Spleen (tissue), 11 donors: ENCODE results near the gene OXER1. TPM values are rescaled to one million over a fixed set of nuclear protein-coding genes. Genes with fewer than 3 reads are reported as not detected.

Experiments used
- DNase-seq: peaks from one replicate; pipeline ENCODE4 v3.0.0-alpha.2; 2020
- H3K27ac ChIP-seq, 8 donors: fragments of 200-600 bp; sonication (generic) in 7 of 8; 1 replicate in 4 of 8; 2 replicates in 4 of 8; pipeline versions ENCODE4 v1.5.0 to v1.8.0; 2016 to 2021; ENCODE audit warnings: inconsistent platforms in 4 of 8, mild to moderate bottlenecking in 4 of 8, moderate library complexity in 1 of 8
- H3K27me3 ChIP-seq, 7 donors: fragments of 200-600 bp; sonication (generic) in 6 of 7; replicated peaks in 1 of 7; 1 replicate in 4 of 7; 2 replicates in 3 of 7; pipeline versions ENCODE4 v1.5.0 to v1.8.0; 2016 to 2021; ENCODE audit warnings: inconsistent platforms in 3 of 7, mild to moderate bottlenecking in 1 of 7
- H3K36me3 ChIP-seq, 6 donors: fragments of 200-600 bp; sonication (generic) in 5 of 6; 1 replicate in 4 of 6; 2 replicates in 2 of 6; pipeline versions ENCODE4 v1.5.0 to v1.8.0; 2016 to 2021; ENCODE audit warnings: inconsistent platforms in 2 of 6
- H3K4me1 ChIP-seq, 6 donors: fragments of 200-600 bp; sonication (generic) in 5 of 6; 1 replicate in 3 of 6; 2 replicates in 3 of 6; pipeline versions ENCODE4 v1.5.0 to v1.8.0; 2016 to 2021; ENCODE audit warnings: inconsistent platforms in 3 of 6
- H3K4me3 ChIP-seq, 8 donors: fragments of 200-600 bp; sonication (generic) in 7 of 8; 1 replicate in 4 of 8; 2 replicates in 4 of 8; pipeline versions ENCODE4 v1.5.0 to v1.8.0; 2016 to 2021; ENCODE audit warnings: inconsistent platforms in 4 of 8, mild to moderate bottlenecking in 4 of 8, moderate library complexity in 2 of 8
- H3K9me3 ChIP-seq, 8 donors: fragments of 200-600 bp; sonication (generic) in 7 of 8; 1 replicate in 4 of 8; 2 replicates in 4 of 8; pipeline versions ENCODE4 v1.5.0 to v1.8.0; 2016 to 2021; ENCODE audit warnings: inconsistent platforms in 4 of 8
- CTCF ChIP-seq, 11 experiments: fragments of 200-600 bp in 7 of 11; fragments of 450-650 bp in 4 of 11; sonication (generic) in 4 of 11; IDR thresholded peaks in 8 of 11; conservative IDR thresholded peaks in 3 of 11; 1 replicate in 7 of 11; 2 replicates in 4 of 11; pipeline versions ENCODE4 v1.4.0 to v1.8.0; 2016 to 2021; ENCODE audit warnings: antibody characterized with exemption in 11 of 11, inconsistent platforms in 4 of 11, mild to moderate bottlenecking in 1 of 11
- POLR2A ChIP-seq, 3 donors: fragments of 450-650 bp; IDR thresholded peaks; one replicate each; pipeline ENCODE4 v1.5.1; 2017; ENCODE audit warnings: antibody characterized with exemption in 3 of 3, mild to moderate bottlenecking in 1 of 3
- POLR2AphosphoS5 ChIP-seq, 3 donors: sonication (generic); formaldehyde crosslinking; IDR thresholded peaks; one replicate each; pipeline ENCODE4 v1.5.1; 2017; ENCODE audit warnings: antibody characterized with exemption in 3 of 3
- WGBS, 5 donors: extraction: QIAGEN DNeasy Blood & Tissue Kit in 3 of 5; methylation state at CpG; one replicate each; pipeline versions ENCODE4 v1.1.5 to v1.1.7; 2013 to 2018; 5-methylcytosine and 5-hydroxymethylcytosine counted together
- intact Hi-C: fragments of 100-400 bp; cut with DNase I; formaldehyde crosslinking; loops from one replicate; pipeline ENCODE4 v1.15.0; 2023; ENCODE audit warnings: low total_unique reads
- polyA plus RNA-seq, 3 donors: library from polyadenylated mRNA; stranded (reverse); fragments of 200-250 nt; gene quantifications; one replicate each; pipeline ENCODE4 v1.2.1, GENCODE V29; 2013
- small RNA-seq, 4 donors: library from RNA; depleted of rRNA; stranded (forward); fragments of <200 nt; gene quantifications; one replicate each; pipeline ENCODE3, GENCODE V24; 2016
- total RNA-seq, 7 donors: library from RNA; depleted of rRNA in 3 of 7; stranded (reverse); fragments of >200 nt in 3 of 7; fragmentation: NEBNext Ultra II Directional in 4 of 7; extraction: Animal tissue kit (Norgen Biotek cat#: 25700) in 4 of 7; gene quantifications; one replicate each; pipeline versions ENCODE4 v1.1.0 to v1.2.1, GENCODE V29; 2016 to 2021
- donor health status: healthy with polysubstance abuse.
- donor health status: DM: no; HTN: no; CAD: no; lungs with moderate emphysema.
- donor health status: DM: no; HTN: no; CAD: no.
- donor health status: Bipolar disorder and iron deficiency.
- donor health status: healthy.
- donor health status: DM: no; HTN: no; CAD: no.
- donor health status: DM: yes; HTN: yes; CAD: no.

Gene OXER1
- total and polyA plus RNA-seq, 10 donors = 1.3 to 6.3 (median 3.3) TPM

DNA sequence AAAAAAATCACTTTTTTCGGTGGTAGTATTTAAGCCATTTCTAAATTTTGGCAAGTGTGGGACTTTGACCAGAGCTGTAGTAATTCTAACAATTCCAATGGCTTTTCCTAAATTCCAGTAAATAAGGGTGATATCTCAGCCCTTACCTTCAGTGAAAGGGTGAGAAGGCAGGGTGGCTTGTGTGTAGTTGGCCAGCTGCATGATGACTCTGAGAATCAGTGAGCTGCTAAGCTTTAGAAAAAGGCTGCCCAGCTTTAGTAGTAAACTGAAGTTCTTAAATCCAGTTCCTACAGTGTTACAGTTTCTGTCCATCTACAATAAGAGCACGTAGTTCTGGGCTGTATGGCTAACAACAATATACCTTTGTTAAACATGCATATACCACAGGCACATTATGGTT, 42.0 kb downstream of the OXER1 start:
- DNase-seq = no peak
- intact Hi-C loops = no loop called here
- TF ChIP-seq CTCF (IDR thresholded peaks at IDR 0.05 in 8 of 11, conservative IDR thresholded peaks at IDR 0.05 in 3 of 11) (no peak), POLR2AphosphoS5 (IDR thresholded peaks at IDR 0.05) (no peak), POLR2A (IDR thresholded peaks at IDR 0.05) (no peak)
- Histone ChIP-seq H3K4me1 (peaks cover 0 to 19% (median 0%) of the 10 kb centered on the region in 6 donors), H3K9me3 (no peaks in the 10 kb centered on the region), H3K36me3 (peaks cover 0 to 26% (median 0%) of the 10 kb centered on the region in 6 donors), H3K27ac (no peak overlapping the region), H3K27me3 (no peaks in the 10 kb centered on the region), H3K4me3 (no peak overlapping the region)
- WGBS, 5 donors = 88 to 96% (median 89%) methylated on average over 2 of the region's 2 CpGs

DNA sequence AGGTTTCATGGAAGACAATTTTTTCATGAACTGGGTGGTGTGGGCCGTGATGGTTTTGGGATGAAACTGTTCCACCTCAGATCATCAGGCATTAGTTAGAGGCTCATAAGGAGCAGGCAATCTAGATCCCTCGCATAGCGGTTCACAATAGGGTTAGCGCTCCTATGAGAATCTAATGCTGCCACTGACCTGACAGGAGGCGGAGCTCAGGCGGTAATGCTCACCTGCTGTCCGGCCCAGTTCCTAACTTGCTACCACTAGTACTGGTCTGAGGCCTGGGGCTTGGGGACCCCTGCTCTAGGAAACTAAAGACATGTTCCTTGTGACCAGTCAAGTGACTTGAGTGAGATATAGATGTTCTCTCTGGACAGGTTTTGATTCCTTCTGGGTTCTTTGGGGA, 49.2 kb downstream of the OXER1 start:
- Histone ChIP-seq H3K27me3 (no peaks in the 10 kb centered on the region), H3K9me3 (no peaks in the 10 kb centered on the region), H3K4me3 (no peak overlapping the region), H3K4me1 (no peaks in the 10 kb centered on the region), H3K36me3 (peaks cover 0 to 9% (median under 1%) of the 10 kb centered on the region in 6 donors), H3K27ac (no peak overlapping the region)
- TF ChIP-seq CTCF (IDR thresholded peaks at IDR 0.05 in 8 of 11, conservative IDR thresholded peaks at IDR 0.05 in 3 of 11) (no peak), POLR2AphosphoS5 (IDR thresholded peaks at IDR 0.05) (no peak), POLR2A (IDR thresholded peaks at IDR 0.05) (no peak)
- intact Hi-C loops = no loop called here
- DNase-seq = no peak
- 93 to 99% (median 97%) methylated on average over 7 of the region's 7 CpGs for WGBS, 5 donors

GRCh38 chr2:42713920-42714319, 50.0 kb downstream of the OXER1 start:
- H3K36me3 ChIP-seq = peaks cover 0 to 13% (median 4%) of the 10 kb centered on the region in 6 donors
- H3K4me3 ChIP-seq = no peak overlapping the region
- WGBS, 5 donors = 68 to 76% (median 72%) methylated on average over 4 of the region's 4 CpGs
- no peak for DNase-seq
- no peak overlapping the region for H3K27ac ChIP-seq
- intact Hi-C loops = no loop called here
- no peaks in the 10 kb centered on the region for H3K9me3 ChIP-seq
- H3K4me1 ChIP-seq = no peaks in the 10 kb centered on the region
- H3K27me3 ChIP-seq = no peaks in the 10 kb centered on the region
- TF ChIP-seq POLR2A (IDR thresholded peaks at IDR 0.05) (no peak), POLR2AphosphoS5 (IDR thresholded peaks at IDR 0.05) (no peak), CTCF (IDR thresholded peaks at IDR 0.05 in 8 of 11, conservative IDR thresholded peaks at IDR 0.05 in 3 of 11) (no peak)

- no peak for TF ChIP-seq POLR2AphosphoS5 (IDR thresholded peaks at IDR 0.05)
- no peaks in the 10 kb centered on the region for H3K4me1 ChIP-seq
- WGBS, 5 donors = 88 to 98% (median 93%) methylated on average over 2 of the region's 2 CpGs
- no peaks in the 10 kb centered on the region for H3K9me3 ChIP-seq
- intact Hi-C loops = no loop called here
- peaks cover 0 to 23% (median 4%) of the 10 kb centered on the region in 6 donors for H3K36me3 ChIP-seq
- no peaks in the 10 kb centered on the region for H3K27me3 ChIP-seq
- no peak overlapping the region for H3K4me3 ChIP-seq
- no peak overlapping the region for H3K27ac ChIP-seq
- no peak for DNase-seq
Observed at GRCh38 chr2:42712934-42713333, 51.0 kb downstream of the OXER1 start.

Small RNAs within 50 kb of the gene (small RNA-seq; reads per million reads assigned to genes)
- 0 reads per million in 4 donors for gene RNU6-137P

Other genes with a start within 250 kb of the OXER1 start
- gene MTA3, start 195.5 kb downstream of the OXER1 start, total RNA-seq = 10 to 100 TPM; 23.3 to 42.9 (median 28.8) TPM
- gene MTA3, start 195.5 kb downstream of the OXER1 start, polyA plus RNA-seq = 10 to 100 TPM; 11.6 to 16.7 (median 16.3) TPM
- 10 to 100 TPM in 2 of 7 donors, 1 to 10 TPM in 5; 2.4 to 12.3 (median 8.3) TPM for gene HAAO, start 28.4 kb upstream of the OXER1 start, total RNA-seq
- gene HAAO, start 28.4 kb upstream of the OXER1 start, polyA plus RNA-seq = 1 to 10 TPM; 7.5 to 8.6 (median 7.8) TPM